MM.1S (cell line): Measurements from ENCODE around the gene TEX13D.

Experiments
- DNase-seq: peaks from one replicate; pipeline ENCODE4 v3.0.0-alpha.2; 2015
- H2AFZ ChIP-seq: fragments of 300-600 bp; sonication (generic); 2 replicates; pipeline ENCODE4 v1.6.0; 2016; ENCODE audit warnings: antibody characterized with exemption, low read length
- H3F3A ChIP-seq: fragments of 300-600 bp; sonication (generic); 2 replicates; pipeline ENCODE4 v1.6.1; 2016; ENCODE audit warnings: mild to moderate bottlenecking, antibody characterized with exemption, low read length, moderate library complexity, mixed read lengths; ENCODE audit not compliant: insufficient read depth
- H3K27ac ChIP-seq: fragments of 300-600 bp; sonication (generic); 2 replicates; pipeline ENCODE4 v1.5.1; 2016; ENCODE audit warnings: mild to moderate bottlenecking, low read length
- H3K27me3 ChIP-seq: fragments of 300-600 bp; sonication (generic); replicated peaks from 2 replicates; pipeline ENCODE4 v1.6.0; 2016; ENCODE audit warnings: low read length; ENCODE audit not compliant: insufficient read depth
- H3K36me3 ChIP-seq: fragments of 300-600 bp; sonication (generic); replicated peaks from 2 replicates; pipeline ENCODE4 v1.6.1; 2016; ENCODE audit warnings: mild to moderate bottlenecking, low read length, mixed read lengths; ENCODE audit not compliant: insufficient read depth
- H3K4me1 ChIP-seq: fragments of 300-600 bp; sonication (generic); 2 replicates; pipeline ENCODE4 v1.6.1; 2016; ENCODE audit warnings: low read length, mixed read lengths
- H3K4me2 ChIP-seq: fragments of 300-600 bp; sonication (generic); 2 replicates; pipeline ENCODE4 v1.6.0; 2016; ENCODE audit warnings: low read depth, low read length
- H3K4me3 ChIP-seq: fragments of 300-600 bp; sonication (generic); 2 replicates; pipeline ENCODE4 v1.5.1; 2016; ENCODE audit warnings: low read length, mixed read lengths
- H3K79me2 ChIP-seq: fragments of 300-600 bp; sonication (generic); 2 replicates; pipeline ENCODE4 v1.6.1; 2016; ENCODE audit warnings: mixed run types, low read length, mixed read lengths
- H3K9ac ChIP-seq: fragments of 300-600 bp; sonication (generic); 2 replicates; pipeline ENCODE4 v1.6.1; 2016; ENCODE audit warnings: low read length, mixed read lengths
- H3K9me2 ChIP-seq: fragments of 300-600 bp; sonication (generic); replicated peaks from 2 replicates; pipeline ENCODE4 v1.6.1; 2016; ENCODE audit warnings: mild to moderate bottlenecking, low read length, mixed read lengths; ENCODE audit not compliant: insufficient read depth
- H3K9me3 ChIP-seq: fragments of 300-600 bp; sonication (generic); replicated peaks from 2 replicates; pipeline ENCODE4 v1.6.1; 2016; ENCODE audit warnings: mild to moderate bottlenecking, low read length, mixed read lengths; ENCODE audit not compliant: insufficient read depth
- H4K20me1 ChIP-seq: fragments of 300-600 bp; sonication (generic); 2 replicates; pipeline ENCODE4 v1.6.1; 2016; ENCODE audit warnings: mild to moderate bottlenecking, low read length, moderate library complexity, mixed read lengths; ENCODE audit not compliant: insufficient read depth
- CTCF ChIP-seq: fragments of 300-600 bp; sonication (generic); IDR thresholded peaks from 2 replicates; pipeline ENCODE4 v1.5.1; 2016; ENCODE audit warnings: antibody characterized with exemption, low read length, mixed read lengths
- EZH2 ChIP-seq: fragments of 300-600 bp; sonication (generic); optimal IDR thresholded peaks from 2 replicates; pipeline ENCODE3; 2017; ENCODE audit warnings: low read depth, mild to moderate bottlenecking, antibody characterized with exemption, low read length, mixed read lengths
- EZH2phosphoT487 ChIP-seq: fragments of 300-600 bp; sonication (generic); IDR thresholded peaks from 2 replicates; pipeline ENCODE4 v1.6.1; 2018; ENCODE audit warnings: antibody characterized with exemption, low read length

Gene TEX13D

GRCh38 chrX:124383354-124383753 lies 50.9 kb downstream of the TEX13D start:
- TF ChIP-seq CTCF (no peak), EZH2 (no peak), EZH2phosphoT487 (no peak)
- no peak overlapping the region for H3K27ac ChIP-seq
- DNase-seq: no peak

GRCh38 chrX:124386401-124386800 lies 53.9 kb downstream of the TEX13D start:
- DNase-seq: no peak
- no peaks in the 10 kb centered on the region for H3K36me3 ChIP-seq
- no peaks in the 10 kb centered on the region; the same call in 1 of the 2 replicates for H3K9me3 ChIP-seq
- H3K4me1 ChIP-seq: no peaks in the 10 kb centered on the region
- H3K27ac ChIP-seq: no peak overlapping the region
- H3K27me3 ChIP-seq: no peaks in the 10 kb centered on the region
- no peaks in the 10 kb centered on the region for H3F3A ChIP-seq
- no peak overlapping the region for H3K4me2 ChIP-seq
- no peak overlapping the region for H3K9ac ChIP-seq
- H3K4me3 ChIP-seq: no peak overlapping the region
- no peak overlapping the region for H2AFZ ChIP-seq
- no peaks in the 10 kb centered on the region for H3K79me2 ChIP-seq
- no peaks in the 10 kb centered on the region for H4K20me1 ChIP-seq
- no peak for TF ChIP-seq CTCF
- no peak for TF ChIP-seq EZH2phosphoT487
- TF ChIP-seq EZH2: no peak
- H3K9me2 ChIP-seq: no peaks in the 10 kb centered on the region

More at GRCh38 chrX:124383354-124383753, 50.9 kb downstream of the TEX13D start:
- H3K9ac ChIP-seq: no peak overlapping the region
- no peaks in the 10 kb centered on the region; the same call in 1 of the 2 replicates for H3K9me3 ChIP-seq
- H3K27me3 ChIP-seq: no peaks in the 10 kb centered on the region
- no peak overlapping the region for H2AFZ ChIP-seq
- no peaks in the 10 kb centered on the region for H3K9me2 ChIP-seq
- H3K4me3 ChIP-seq: no peak overlapping the region
- H3F3A ChIP-seq: no peaks in the 10 kb centered on the region
- H3K4me2 ChIP-seq: no peak overlapping the region
- H3K79me2 ChIP-seq: no peaks in the 10 kb centered on the region
- no peaks in the 10 kb centered on the region for H3K36me3 ChIP-seq
- H4K20me1 ChIP-seq: no peaks in the 10 kb centered on the region
- H3K4me1 ChIP-seq: no peaks in the 10 kb centered on the region
